Pancreas (tissue), 10 donors: Measurements from ENCODE around the gene FEM1C. TPM values are rescaled to one million over a fixed set of nuclear protein-coding genes. Genes with fewer than 3 reads are reported as not detected.

Experiments used
- ATAC-seq, 4 donors: fragments of 200-7000 bp; cut with Tn5 transposase; one replicate each; pipeline versions ENCODE4 v1.8.0 to v1.9.1; 2020; ENCODE audit warnings: mild to moderate bottlenecking in 4 of 4, moderate library complexity in 4 of 4
- DNase-seq, 6 donors: peaks; one replicate each; pipeline ENCODE4 v3.0.0-alpha.2; 2020
- FAIRE-seq: peaks from 2 replicates; lab custom pipeline; 2012; peaks lifted over from hg19 to GRCh38; lab: Jason Lieb, UNC
- H3K27ac ChIP-seq, 4 donors: fragments of 200-600 bp; sonication (generic); 1 replicate in 3 of 4; 2 replicates in 1 of 4; pipeline versions ENCODE4 v1.5.0 to v1.8.0; 2020
- H3K27me3 ChIP-seq, 4 donors: fragments of 200-600 bp; one replicate each; pipeline ENCODE4 v1.8.0; 2021
- H3K36me3 ChIP-seq, 3 donors: fragments of 200-600 bp; sonication (generic) in 1 of 3; one replicate each; pipeline versions ENCODE4 v1.5.0 to v1.8.0; 2020 to 2021
- H3K4me1 ChIP-seq, 3 donors: fragments of 200-600 bp; one replicate each; pipeline ENCODE4 v1.8.0; 2021
- H3K4me3 ChIP-seq, 4 donors: fragments of 200-600 bp; sonication (generic) in 2 of 4; one replicate each; pipeline versions ENCODE4 v1.5.0 to v1.8.0; 2020 to 2021
- H3K9me3 ChIP-seq, 4 donors: fragments of 200-600 bp; one replicate each; pipeline ENCODE4 v1.8.0; 2021
- WGBS, 2 donors: extraction: QIAGEN DNeasy Blood & Tissue Kit; methylation state at CpG; one replicate each; pipeline ENCODE4 v1.1.7; 2013; 5-methylcytosine and 5-hydroxymethylcytosine counted together
- intact Hi-C, 3 donors: fragments of 100-400 bp; cut with DNase I; formaldehyde crosslinking; loops; one replicate each; pipeline versions ENCODE4 v1.11.1 to v1.14.2; 2022
- polyA plus RNA-seq, 2 donors: library from polyadenylated mRNA; stranded (reverse); fragments of 200-250 nt; gene quantifications; one replicate each; pipeline ENCODE4 v1.2.3, GENCODE V29; 2013
- total RNA-seq, 6 donors: library from RNA; stranded (reverse); fragmentation: NEBNext Ultra II Directional in 4 of 6; extraction: Animal tissue kit (Norgen Biotek cat#: 25700) in 4 of 6; gene quantifications; one replicate each; pipeline versions ENCODE4 v1.2.1 to v1.2.4, GENCODE V29; 2021 to 2023
- TF ChIP-seq, protein P1 (sequence below), 4 donors: fragments of 200-600 bp; sonication (generic) in 3 of 4; IDR thresholded peaks; one replicate each; pipeline versions ENCODE4 v1.5.0 to v1.8.0; 2021; ENCODE audit warnings: antibody characterized with exemption in 4 of 4
- donor health status: healthy with polysubstance abuse.
- donor health status: DM: no; HTN: no; CAD: no; lungs with moderate emphysema.
- donor health status: DM: no; HTN: no; CAD: no.
- donor health status: control.
- donor health status: control.
- donor health status: Bipolar disorder and iron deficiency.
- donor health status: DM: yes; HTN: yes; CAD: no.
- donor health status: DM: no; HTN: no; CAD: no.
- donor health status: DM: no; HTN: no; CAD: no.
- donor health status: DM: yes; HTN: yes; CAD: no.

FEM1C gene
- total and polyA plus RNA-seq, 8 donors: 3.2 to 11.2 (median 7.6) TPM

DNA sequence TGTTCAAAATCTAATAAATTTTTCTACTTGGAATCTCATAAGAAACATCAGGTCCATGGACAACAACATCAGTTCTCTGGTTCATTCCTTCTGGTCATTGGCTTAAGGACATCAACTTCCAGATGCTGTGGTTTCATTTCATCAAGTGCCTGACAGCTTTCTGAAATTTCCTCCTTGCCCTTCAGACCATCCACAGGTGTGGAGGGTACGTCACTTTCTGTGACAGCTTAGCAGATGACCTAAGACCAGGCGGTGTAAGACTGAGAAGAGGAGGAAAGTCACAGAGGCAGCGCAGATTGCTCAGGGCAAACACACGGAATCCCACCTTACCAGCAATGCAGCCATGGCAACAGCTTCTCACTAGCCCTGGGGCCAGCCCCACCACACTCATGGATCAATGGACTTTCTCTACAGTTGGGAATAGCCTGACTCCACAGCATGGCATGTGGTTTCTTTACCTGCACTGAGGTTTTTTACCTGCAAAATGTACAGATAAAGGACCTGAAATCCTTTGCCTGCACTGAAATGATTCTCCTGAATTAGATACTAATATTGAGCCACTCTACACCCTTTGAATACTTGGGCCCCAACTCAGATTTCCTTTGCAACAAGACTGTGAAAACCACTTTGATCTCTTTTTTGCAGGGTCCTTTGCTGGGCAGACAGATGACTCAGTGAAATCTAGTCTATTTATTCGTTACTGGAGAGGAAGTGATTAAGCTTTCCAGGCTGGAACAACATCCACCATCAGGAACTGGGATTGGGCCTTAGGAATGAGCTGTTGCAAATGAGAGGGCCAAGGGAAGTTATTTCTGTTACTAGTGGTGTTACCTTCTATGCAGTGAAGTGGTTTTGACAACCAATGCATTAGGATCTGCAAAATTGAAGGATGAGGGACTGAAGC is 30.8 kb upstream of the FEM1C start:
- Histone ChIP-seq H3K27me3 (no peaks in the 10 kb centered on the region), H3K4me1 (peaks cover 6 to 7% (median 7%) of the 10 kb centered on the region in 3 donors), H3K36me3 (peaks cover 0 to 4% (median 0%) of the 10 kb centered on the region in 3 donors), H3K27ac (no peak overlapping the region), H3K4me3 (no peak overlapping the region), H3K9me3 (no peaks in the 10 kb centered on the region)
- WGBS, 2 donors: 79 to 83% methylated on average over 5 of the region's 5 CpGs
- no peak for ATAC-seq
- intact Hi-C loops: loop anchor here in 1 of 3 donors (5.0 to 10.0 kb wide), 2 partner anchors 201 to 263 kb away; no protein-coding TSS in a partner anchor
- TF ChIP-seq, protein P1, sequence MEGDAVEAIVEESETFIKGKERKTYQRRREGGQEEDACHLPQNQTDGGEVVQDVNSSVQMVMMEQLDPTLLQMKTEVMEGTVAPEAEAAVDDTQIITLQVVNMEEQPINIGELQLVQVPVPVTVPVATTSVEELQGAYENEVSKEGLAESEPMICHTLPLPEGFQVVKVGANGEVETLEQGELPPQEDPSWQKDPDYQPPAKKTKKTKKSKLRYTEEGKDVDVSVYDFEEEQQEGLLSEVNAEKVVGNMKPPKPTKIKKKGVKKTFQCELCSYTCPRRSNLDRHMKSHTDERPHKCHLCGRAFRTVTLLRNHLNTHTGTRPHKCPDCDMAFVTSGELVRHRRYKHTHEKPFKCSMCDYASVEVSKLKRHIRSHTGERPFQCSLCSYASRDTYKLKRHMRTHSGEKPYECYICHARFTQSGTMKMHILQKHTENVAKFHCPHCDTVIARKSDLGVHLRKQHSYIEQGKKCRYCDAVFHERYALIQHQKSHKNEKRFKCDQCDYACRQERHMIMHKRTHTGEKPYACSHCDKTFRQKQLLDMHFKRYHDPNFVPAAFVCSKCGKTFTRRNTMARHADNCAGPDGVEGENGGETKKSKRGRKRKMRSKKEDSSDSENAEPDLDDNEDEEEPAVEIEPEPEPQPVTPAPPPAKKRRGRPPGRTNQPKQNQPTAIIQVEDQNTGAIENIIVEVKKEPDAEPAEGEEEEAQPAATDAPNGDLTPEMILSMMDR (IDR thresholded peaks at IDR 0.05): no peak
- no peak for FAIRE-seq
- no peak for DNase-seq

DNA sequence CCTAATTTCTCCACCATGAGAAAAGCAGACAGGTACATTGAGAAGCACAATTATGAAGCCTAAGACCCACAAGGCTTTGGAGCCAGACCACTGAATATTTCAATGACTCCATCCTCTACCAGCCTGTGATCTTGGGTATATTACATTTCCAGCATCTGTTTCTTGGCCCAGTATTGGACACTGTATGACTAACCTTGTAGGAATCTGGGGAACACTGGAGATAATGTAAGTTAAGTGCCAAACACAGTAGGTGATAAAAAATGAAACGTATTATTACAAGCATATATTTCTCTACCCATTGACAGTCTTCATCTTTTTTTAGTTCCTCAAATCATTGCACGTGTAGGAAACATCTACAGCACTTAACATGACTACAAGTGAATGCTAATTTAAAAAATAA is 28.6 kb upstream of the FEM1C start:
- Histone ChIP-seq H3K36me3 (no peaks in the 10 kb centered on the region), H3K4me3 (no peak overlapping the region), H3K27ac (no peak overlapping the region), H3K4me1 (peaks cover 6 to 7% (median 7%) of the 10 kb centered on the region in 3 donors), H3K9me3 (no peaks in the 10 kb centered on the region), H3K27me3 (no peaks in the 10 kb centered on the region)
- FAIRE-seq (no peak), ATAC-seq (no peak), DNase-seq (no peak)
- TF ChIP-seq, protein P1 (IDR thresholded peaks at IDR 0.05): no peak
- 57% methylated on average over 2 of the region's 2 CpGs for WGBS, 2 donors
- intact Hi-C loops: loop anchor here in 2 of 3 donors (5.0 to 10.0 kb wide), 2 partner anchors 198 to 261 kb away; no protein-coding TSS in a partner anchor

DNA sequence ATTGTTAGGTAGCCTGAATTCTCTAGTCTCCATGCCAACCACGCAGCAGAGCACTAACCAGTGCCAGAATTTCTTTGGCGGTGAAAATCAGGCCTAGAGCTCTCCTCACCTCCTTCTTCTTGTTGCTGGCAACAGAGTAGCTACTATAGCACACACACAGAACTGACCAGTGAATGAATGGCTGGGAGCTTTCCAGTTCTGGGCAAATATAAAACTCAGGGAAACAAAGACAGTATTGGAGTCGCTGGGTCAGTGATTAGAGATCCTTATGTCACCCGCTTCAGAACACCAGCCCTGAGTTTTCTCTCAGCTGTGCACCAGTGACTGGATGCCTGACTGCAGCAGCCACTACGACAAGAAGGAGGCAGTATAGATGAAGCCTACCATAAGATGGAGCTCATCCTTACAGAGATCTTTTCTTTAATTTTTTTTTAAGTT is 26.9 kb upstream of the FEM1C start:
- H3K27me3 ChIP-seq: no peaks in the 10 kb centered on the region
- TF ChIP-seq, protein P1 (IDR thresholded peaks at IDR 0.05): no peak
- DNase-seq (peak in 2 of 6 donors; percentile 42 to 43), ATAC-seq (peak; percentile 80 to 91 (median 83)), FAIRE-seq (no peak)
- peak overlapping the region in 3 of 4 donors; percentile 10 to 38 (median 21) for H3K27ac ChIP-seq
- H3K4me1 ChIP-seq: peaks cover 6 to 7% (median 7%) of the 10 kb centered on the region in 3 donors
- intact Hi-C loops: loop anchor here in 2 of 3 donors (5.0 to 10.0 kb wide), 2 partner anchors 197 to 259 kb away; no protein-coding TSS in a partner anchor
- WGBS, 2 donors: 36 to 38% methylated on average over 5 of the region's 5 CpGs
- H3K36me3 ChIP-seq: no peaks in the 10 kb centered on the region
- H3K9me3 ChIP-seq: no peaks in the 10 kb centered on the region
- no peak overlapping the region for H3K4me3 ChIP-seq

DNA sequence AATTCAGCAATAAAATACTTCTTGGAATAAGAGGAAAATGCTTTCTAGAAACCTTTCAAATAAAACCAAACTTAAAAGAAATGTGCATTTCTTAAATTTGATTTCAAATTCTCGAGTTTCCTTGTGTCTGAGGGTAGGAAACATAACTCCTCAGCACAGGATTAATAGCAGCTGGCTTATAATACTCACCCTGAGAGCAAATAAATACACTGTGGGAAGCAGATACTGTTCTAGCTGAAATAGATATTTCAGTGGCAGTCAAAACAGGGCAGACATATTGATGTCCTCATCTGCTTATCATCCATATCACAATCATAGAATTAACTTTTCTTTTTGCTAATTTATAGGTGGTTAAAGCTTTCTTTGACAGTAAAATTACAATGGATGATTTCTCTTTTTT is 24.1 kb upstream of the FEM1C start:
- TF ChIP-seq, protein P1 (IDR thresholded peaks at IDR 0.05): no peak
- Histone ChIP-seq H3K36me3 (no peaks in the 10 kb centered on the region), H3K4me3 (no peak overlapping the region), H3K27me3 (no peaks in the 10 kb centered on the region), H3K9me3 (no peaks in the 10 kb centered on the region), H3K27ac (no peak overlapping the region), H3K4me1 (peaks cover 6 to 7% (median 7%) of the 10 kb centered on the region in 3 donors)
- FAIRE-seq: no peak
- intact Hi-C loops: no loop called here
- WGBS, 2 donors: 87 to 89% methylated on average over 1 of the region's 1 CpG
- ATAC-seq: no peak
- no peak for DNase-seq
